Measurements from ENCODE around the gene ADAMTS13. TPM values are rescaled to one million over a fixed set of nuclear protein-coding genes. Genes with fewer than 3 reads are reported as not detected.

The ADAMTS13 gene
- total RNA-seq, 4 donors from 2014 or later = 1.0 to 2.2 (median 1.4) TPM

DNA sequence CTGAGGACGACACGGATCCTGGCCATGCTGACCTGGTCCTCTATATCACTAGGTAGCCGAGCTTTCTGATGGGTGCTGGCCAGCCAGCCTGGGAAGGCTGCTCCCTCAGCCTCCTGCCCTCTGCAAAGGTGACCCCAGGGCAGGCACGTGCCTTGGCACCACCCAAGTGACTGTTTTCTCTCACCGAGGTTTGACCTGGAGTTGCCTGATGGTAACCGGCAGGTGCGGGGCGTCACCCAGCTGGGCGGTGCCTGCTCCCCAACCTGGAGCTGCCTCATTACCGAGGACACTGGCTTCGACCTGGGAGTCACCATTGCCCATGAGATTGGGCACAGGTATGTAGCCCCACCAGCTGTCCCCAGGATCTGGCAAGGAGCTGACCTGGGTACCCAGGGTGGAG lies 3.8 kb downstream of the ADAMTS13 start:
- no peaks in the 10 kb centered on the region for H3K36me3 ChIP-seq
- intact Hi-C loops (cut with DNase I; ENCODE audit: low total_unique reads) (no loop called here), in situ Hi-C loops (cut with MboI; ENCODE audit: low sequenced_read_pairs in 4 of 4) (no loop called here)
- H3K4me1 ChIP-seq = peaks cover 5 to 15% of the 10 kb centered on the region in 2 donors
- H3K4me3 ChIP-seq = no peak overlapping the region
- no peak for TF ChIP-seq POLR2A (IDR thresholded peaks at IDR 0.05)
- TF ChIP-seq, protein P1, sequence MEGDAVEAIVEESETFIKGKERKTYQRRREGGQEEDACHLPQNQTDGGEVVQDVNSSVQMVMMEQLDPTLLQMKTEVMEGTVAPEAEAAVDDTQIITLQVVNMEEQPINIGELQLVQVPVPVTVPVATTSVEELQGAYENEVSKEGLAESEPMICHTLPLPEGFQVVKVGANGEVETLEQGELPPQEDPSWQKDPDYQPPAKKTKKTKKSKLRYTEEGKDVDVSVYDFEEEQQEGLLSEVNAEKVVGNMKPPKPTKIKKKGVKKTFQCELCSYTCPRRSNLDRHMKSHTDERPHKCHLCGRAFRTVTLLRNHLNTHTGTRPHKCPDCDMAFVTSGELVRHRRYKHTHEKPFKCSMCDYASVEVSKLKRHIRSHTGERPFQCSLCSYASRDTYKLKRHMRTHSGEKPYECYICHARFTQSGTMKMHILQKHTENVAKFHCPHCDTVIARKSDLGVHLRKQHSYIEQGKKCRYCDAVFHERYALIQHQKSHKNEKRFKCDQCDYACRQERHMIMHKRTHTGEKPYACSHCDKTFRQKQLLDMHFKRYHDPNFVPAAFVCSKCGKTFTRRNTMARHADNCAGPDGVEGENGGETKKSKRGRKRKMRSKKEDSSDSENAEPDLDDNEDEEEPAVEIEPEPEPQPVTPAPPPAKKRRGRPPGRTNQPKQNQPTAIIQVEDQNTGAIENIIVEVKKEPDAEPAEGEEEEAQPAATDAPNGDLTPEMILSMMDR (IDR thresholded peaks at IDR 0.05 in 4 of 5, conservative IDR thresholded peaks at IDR 0.05 in 1 of 5) = no peak
- no peak overlapping the region for H3K27ac ChIP-seq
- no peak for DNase-seq
- no peaks in the 10 kb centered on the region for H3K9me3 ChIP-seq
- peaks cover 9 to 16% (median 10%) of the 10 kb centered on the region in 3 donors for H3K27me3 ChIP-seq
- ATAC-seq = no peak

DNA sequence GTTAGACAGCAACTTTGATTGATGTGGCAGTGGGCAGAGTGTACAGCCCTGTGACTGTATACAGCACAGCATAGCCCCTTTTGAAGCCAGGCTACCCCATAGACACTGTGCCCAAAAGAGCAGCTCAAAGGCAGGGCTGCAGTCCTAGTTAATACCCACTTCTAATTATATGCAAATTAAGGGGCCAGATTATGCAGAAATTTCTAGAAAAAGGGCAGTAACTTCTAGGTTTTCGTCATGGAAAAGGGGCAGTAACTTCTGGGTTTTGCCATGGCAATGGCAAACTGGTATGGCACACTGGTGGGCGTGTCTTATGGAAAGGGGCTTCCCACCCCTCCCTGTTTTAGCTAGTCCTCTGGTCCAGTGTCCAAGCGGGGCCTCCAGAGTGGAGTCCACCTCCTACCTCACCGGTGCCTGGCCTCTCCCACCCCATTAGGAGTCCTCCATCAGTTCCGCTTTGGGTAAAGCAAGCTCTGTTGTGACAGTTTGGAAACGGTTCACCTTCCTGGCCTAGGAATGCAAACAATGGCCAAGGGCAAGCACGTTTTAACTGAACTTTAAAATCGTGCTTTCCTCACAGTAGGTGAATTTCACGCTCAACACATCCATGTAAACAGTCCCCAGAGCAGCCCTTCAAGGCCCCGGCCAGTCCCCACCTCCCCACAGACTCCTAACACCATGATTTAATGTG lies 5.6 kb downstream of the ADAMTS13 start:
- intact Hi-C loops (cut with DNase I; ENCODE audit: low total_unique reads) = loop anchor here (1.0 kb wide), 1 partner anchor 21 kb away; no protein-coding TSS in a partner anchor
- H3K4me1 ChIP-seq = peaks cover 5 to 15% of the 10 kb centered on the region in 2 donors
- no peaks in the 10 kb centered on the region for H3K9me3 ChIP-seq
- ATAC-seq = no peak
- no peaks in the 10 kb centered on the region for H3K36me3 ChIP-seq
- no peak for DNase-seq
- H3K27me3 ChIP-seq = peaks cover 9 to 16% (median 10%) of the 10 kb centered on the region in 3 donors
- no peak overlapping the region for H3K27ac ChIP-seq
- no peak for TF ChIP-seq POLR2A (IDR thresholded peaks at IDR 0.05)
- TF ChIP-seq, protein P1 (IDR thresholded peaks at IDR 0.05 in 4 of 5, conservative IDR thresholded peaks at IDR 0.05 in 1 of 5) = no peak
- in situ Hi-C loops (cut with MboI; ENCODE audit: low sequenced_read_pairs in 4 of 4) = no loop called here
- H3K4me3 ChIP-seq = no peak overlapping the region

DNA sequence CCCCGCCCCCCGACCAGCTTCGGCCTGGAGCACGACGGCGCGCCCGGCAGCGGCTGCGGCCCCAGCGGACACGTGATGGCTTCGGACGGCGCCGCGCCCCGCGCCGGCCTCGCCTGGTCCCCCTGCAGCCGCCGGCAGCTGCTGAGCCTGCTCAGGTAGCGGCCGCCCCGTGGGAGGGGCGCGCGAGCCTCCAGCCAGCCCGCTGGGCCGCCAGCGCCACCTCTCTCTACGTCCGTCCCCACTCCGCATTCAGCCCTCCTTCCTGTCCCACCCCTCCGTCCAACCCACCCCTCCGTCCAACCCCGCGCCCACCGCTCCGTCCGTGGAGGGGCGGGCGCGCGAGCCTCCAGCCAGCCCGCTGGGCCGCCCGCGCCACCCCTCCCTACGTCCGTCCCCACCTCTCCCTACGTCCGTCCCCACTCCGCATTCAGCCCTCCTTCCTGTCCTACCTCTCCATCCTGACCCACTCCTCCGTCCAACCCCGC lies 6.5 kb downstream of the ADAMTS13 start:
- H3K36me3 ChIP-seq = no peaks in the 10 kb centered on the region
- H3K4me3 ChIP-seq = no peak overlapping the region
- TF ChIP-seq POLR2A (IDR thresholded peaks at IDR 0.05) = no peak
- TF ChIP-seq, protein P1 (IDR thresholded peaks at IDR 0.05 in 4 of 5, conservative IDR thresholded peaks at IDR 0.05 in 1 of 5) = no peak
- intact Hi-C loops (cut with DNase I; ENCODE audit: low total_unique reads) = no loop called here
- H3K27me3 ChIP-seq = peaks cover 9 to 16% (median 10%) of the 10 kb centered on the region in 3 donors
- ATAC-seq (no peak), DNase-seq (no peak)
- in situ Hi-C loops (cut with MboI; ENCODE audit: low sequenced_read_pairs in 4 of 4) = no loop called here
- no peaks in the 10 kb centered on the region for H3K9me3 ChIP-seq
- peaks cover 5 to 15% of the 10 kb centered on the region in 2 donors for H3K4me1 ChIP-seq
- no peak overlapping the region for H3K27ac ChIP-seq

DNA sequence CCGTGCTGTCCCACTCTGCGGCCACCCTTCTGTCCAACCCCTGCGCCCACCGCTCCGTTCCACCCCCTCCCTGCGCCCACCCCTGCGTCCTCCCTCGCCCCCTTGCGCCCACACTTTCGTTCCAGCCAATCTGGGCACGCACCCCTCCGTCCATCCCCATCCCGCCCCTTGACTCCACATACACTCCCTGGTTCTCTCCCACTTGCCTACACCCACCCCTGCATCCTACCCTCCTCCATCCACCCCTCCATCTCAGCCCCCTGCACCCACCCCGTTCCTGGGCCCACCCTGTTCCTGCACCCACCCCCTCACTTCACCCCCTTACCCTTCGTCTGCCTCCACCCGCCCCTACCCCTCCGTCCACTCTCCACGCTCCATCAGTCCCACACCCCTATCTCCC lies 7.0 kb downstream of the ADAMTS13 start:
- DNase-seq = no peak
- in situ Hi-C loops (cut with MboI; ENCODE audit: low sequenced_read_pairs in 4 of 4) = no loop called here
- Histone ChIP-seq H3K4me3 (no peak overlapping the region), H3K27me3 (peaks cover 9 to 16% (median 10%) of the 10 kb centered on the region in 3 donors), H3K4me1 (peaks cover 5 to 15% of the 10 kb centered on the region in 2 donors), H3K36me3 (no peaks in the 10 kb centered on the region), H3K9me3 (no peaks in the 10 kb centered on the region), H3K27ac (no peak overlapping the region)
- intact Hi-C loops (cut with DNase I; ENCODE audit: low total_unique reads) = no loop called here
- ATAC-seq = no peak
- TF ChIP-seq, protein P1 (IDR thresholded peaks at IDR 0.05 in 4 of 5, conservative IDR thresholded peaks at IDR 0.05 in 1 of 5) = no peak
- TF ChIP-seq POLR2A (IDR thresholded peaks at IDR 0.05) = no peak
